ENCODE measurements around the gene C1orf159. TPM values are rescaled to one million over a fixed set of nuclear protein-coding genes. Genes with fewer than 3 reads are reported as not detected.

C1orf159 gene
- total and polyA plus RNA-seq, 2 experiments from 2014 or later, result 21.7 to 36.2 TPM

GRCh38 chr1:1038694-1039093 is 77.2 kb downstream of the C1orf159 start:
- H3K36me3 ChIP-seq, result no peaks in the 10 kb centered on the region
- H3K27ac ChIP-seq, result no peak overlapping the region
- no peak for TF ChIP-seq CTCF (IDR thresholded peaks at IDR 0.05; ENCODE audit: low read depth, low read length)
- peaks cover 68% of the 10 kb centered on the region for H3K27me3 ChIP-seq
- no peaks in the 10 kb centered on the region for H3K9me3 ChIP-seq (ENCODE audit: low read depth)
- H3K4me1 ChIP-seq (ENCODE audit: low read depth), result no peaks in the 10 kb centered on the region
- no peak overlapping the region for H3K4me3 ChIP-seq
- DNase-seq (ENCODE audit: low read depth in 1 of 2, low spot score in 1 of 2), result no peak

GRCh38 chr1:1037366-1038327 is 78.2 kb downstream of the C1orf159 start:
- no peaks in the 10 kb centered on the region for H3K36me3 ChIP-seq
- DNase-seq (ENCODE audit: low read depth in 1 of 2, low spot score in 1 of 2), result no peak
- H3K9me3 ChIP-seq (ENCODE audit: low read depth), result no peaks in the 10 kb centered on the region
- H3K27me3 ChIP-seq, result peaks cover 72% of the 10 kb centered on the region
- no peak overlapping the region for H3K4me3 ChIP-seq
- H3K4me1 ChIP-seq (ENCODE audit: low read depth), result no peaks in the 10 kb centered on the region
- no peak for TF ChIP-seq CTCF (IDR thresholded peaks at IDR 0.05; ENCODE audit: low read depth, low read length)
- H3K27ac ChIP-seq, result no peak overlapping the region

- Histone ChIP-seq H3K9me3 (ENCODE audit: low read depth) (no peaks in the 10 kb centered on the region), H3K36me3 (no peaks in the 10 kb centered on the region), H3K27ac (no peak overlapping the region), H3K27me3 (peaks cover 70% of the 10 kb centered on the region), H3K4me3 (no peak overlapping the region), H3K4me1 (ENCODE audit: low read depth) (peaks cover 13% of the 10 kb centered on the region)
- DNase-seq (ENCODE audit: low read depth in 1 of 2, low spot score in 1 of 2), result no peak
- TF ChIP-seq CTCF (IDR thresholded peaks at IDR 0.05; ENCODE audit: low read depth, low read length), result no peak
Measured at GRCh38 chr1:1035291-1035943, 80.5 kb downstream of the C1orf159 start.

GRCh38 chr1:1034439-1034781 is 81.5 kb downstream of the C1orf159 start:
- peaks cover 60% of the 10 kb centered on the region for H3K27me3 ChIP-seq
- no peak overlapping the region for H3K27ac ChIP-seq
- no peaks in the 10 kb centered on the region for H3K36me3 ChIP-seq
- H3K4me1 ChIP-seq (ENCODE audit: low read depth), result peaks cover 13% of the 10 kb centered on the region
- no peak overlapping the region for H3K4me3 ChIP-seq
- no peak for TF ChIP-seq CTCF (IDR thresholded peaks at IDR 0.05; ENCODE audit: low read depth, low read length)
- no peaks in the 10 kb centered on the region for H3K9me3 ChIP-seq (ENCODE audit: low read depth)
- no peak for DNase-seq (ENCODE audit: low read depth in 1 of 2, low spot score in 1 of 2)

- Histone ChIP-seq H3K27ac (no peak overlapping the region), H3K4me3 (peak overlapping the region; percentile 40), H3K4me1 (ENCODE audit: low read depth) (peaks cover 13% of the 10 kb centered on the region), H3K36me3 (no peaks in the 10 kb centered on the region), H3K9me3 (ENCODE audit: low read depth) (no peaks in the 10 kb centered on the region), H3K27me3 (peaks cover 54% of the 10 kb centered on the region)
- DNase-seq (ENCODE audit: low read depth in 1 of 2, low spot score in 1 of 2), result peak in 1 of 2 donors; percentile 37
- TF ChIP-seq CTCF (IDR thresholded peaks at IDR 0.05; ENCODE audit: low read depth, low read length), result no peak
Measured at GRCh38 chr1:1033731-1034438, 82.0 kb downstream of the C1orf159 start.
